D721Med (cell line): Measurements from ENCODE around the gene LRP1B.
A peak's percentile ranks its signal among the peaks of the same experiment; 100 is the strongest.

Experiments used
- DNase-seq: peaks from one replicate; pipeline ENCODE4 v3.0.0; 2011; ENCODE audit warnings: low spot score; ENCODE audit not compliant: insufficient read length
- FAIRE-seq: peaks from 2 replicates; lab custom pipeline; 2011; peaks lifted over from hg19 to GRCh38; lab: Jason Lieb, UNC
- TF ChIP-seq, protein P1 (sequence below): IDR thresholded peaks from 2 replicates; pipeline ENCODE4 v1.5.1; 2012; ENCODE audit warnings: mild to moderate bottlenecking, control low read depth; ENCODE audit not compliant: insufficient read depth; ENCODE audit errors: missing control alignments

Gene LRP1B

GRCh38 chr2:140589696-140590095, 1541.1 kb downstream of the LRP1B start:
- TF ChIP-seq, protein P1, sequence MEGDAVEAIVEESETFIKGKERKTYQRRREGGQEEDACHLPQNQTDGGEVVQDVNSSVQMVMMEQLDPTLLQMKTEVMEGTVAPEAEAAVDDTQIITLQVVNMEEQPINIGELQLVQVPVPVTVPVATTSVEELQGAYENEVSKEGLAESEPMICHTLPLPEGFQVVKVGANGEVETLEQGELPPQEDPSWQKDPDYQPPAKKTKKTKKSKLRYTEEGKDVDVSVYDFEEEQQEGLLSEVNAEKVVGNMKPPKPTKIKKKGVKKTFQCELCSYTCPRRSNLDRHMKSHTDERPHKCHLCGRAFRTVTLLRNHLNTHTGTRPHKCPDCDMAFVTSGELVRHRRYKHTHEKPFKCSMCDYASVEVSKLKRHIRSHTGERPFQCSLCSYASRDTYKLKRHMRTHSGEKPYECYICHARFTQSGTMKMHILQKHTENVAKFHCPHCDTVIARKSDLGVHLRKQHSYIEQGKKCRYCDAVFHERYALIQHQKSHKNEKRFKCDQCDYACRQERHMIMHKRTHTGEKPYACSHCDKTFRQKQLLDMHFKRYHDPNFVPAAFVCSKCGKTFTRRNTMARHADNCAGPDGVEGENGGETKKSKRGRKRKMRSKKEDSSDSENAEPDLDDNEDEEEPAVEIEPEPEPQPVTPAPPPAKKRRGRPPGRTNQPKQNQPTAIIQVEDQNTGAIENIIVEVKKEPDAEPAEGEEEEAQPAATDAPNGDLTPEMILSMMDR: no peak
- no peak for DNase-seq
- no peak for FAIRE-seq

DNA sequence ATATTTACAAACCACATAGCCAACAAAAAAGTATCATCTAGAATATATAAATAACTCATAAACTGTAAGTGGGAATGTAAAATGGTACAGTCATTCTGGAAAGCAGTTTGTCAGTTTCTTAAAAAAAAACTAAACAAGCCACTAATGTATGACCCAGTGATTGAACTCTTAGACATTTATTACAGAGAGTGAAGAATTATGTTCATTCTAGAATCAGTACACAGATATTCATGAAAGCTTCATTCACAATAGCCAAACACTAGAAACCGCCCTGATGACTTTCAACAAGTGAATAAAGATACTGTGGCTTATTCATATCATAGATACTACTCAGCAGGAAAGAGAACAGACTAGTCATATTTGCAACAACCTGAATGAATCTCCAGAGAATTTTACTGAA, 1541.5 kb downstream of the LRP1B start:
- TF ChIP-seq, protein P1: no peak
- DNase-seq (no peak), FAIRE-seq (no peak)

DNA sequence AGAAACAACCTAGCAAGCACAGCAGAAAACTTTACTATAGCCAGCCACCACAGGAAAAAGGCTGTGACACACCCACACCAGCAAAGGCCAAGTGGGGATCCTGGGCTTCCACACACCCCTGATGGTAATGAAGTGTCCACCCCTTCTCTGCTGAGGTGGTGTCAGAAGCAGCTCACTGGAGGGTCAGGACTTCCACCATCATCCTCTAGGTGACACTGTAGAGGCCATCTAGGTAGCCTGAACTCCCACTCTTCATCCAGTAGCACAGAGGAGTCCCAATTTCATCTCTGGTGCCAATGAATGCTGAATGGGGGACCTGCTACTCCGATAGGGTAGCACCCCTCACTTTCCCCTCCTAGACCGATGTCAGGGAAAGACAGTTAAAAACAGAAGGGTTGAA, 1544.4 kb downstream of the LRP1B start:
- DNase-seq (no peak), FAIRE-seq (no peak)
- TF ChIP-seq, protein P1: peak; percentile 53

GRCh38 chr2:140585016-140585415, 1545.8 kb downstream of the LRP1B start:
- no peak for DNase-seq
- TF ChIP-seq, protein P1: no peak
- FAIRE-seq: no peak

- TF ChIP-seq, protein P1: no peak
- DNase-seq (no peak), FAIRE-seq (no peak)
These were observed 1546.3 kb downstream of the LRP1B start for GRCh38 chr2:140584471-140584870.

DNA sequence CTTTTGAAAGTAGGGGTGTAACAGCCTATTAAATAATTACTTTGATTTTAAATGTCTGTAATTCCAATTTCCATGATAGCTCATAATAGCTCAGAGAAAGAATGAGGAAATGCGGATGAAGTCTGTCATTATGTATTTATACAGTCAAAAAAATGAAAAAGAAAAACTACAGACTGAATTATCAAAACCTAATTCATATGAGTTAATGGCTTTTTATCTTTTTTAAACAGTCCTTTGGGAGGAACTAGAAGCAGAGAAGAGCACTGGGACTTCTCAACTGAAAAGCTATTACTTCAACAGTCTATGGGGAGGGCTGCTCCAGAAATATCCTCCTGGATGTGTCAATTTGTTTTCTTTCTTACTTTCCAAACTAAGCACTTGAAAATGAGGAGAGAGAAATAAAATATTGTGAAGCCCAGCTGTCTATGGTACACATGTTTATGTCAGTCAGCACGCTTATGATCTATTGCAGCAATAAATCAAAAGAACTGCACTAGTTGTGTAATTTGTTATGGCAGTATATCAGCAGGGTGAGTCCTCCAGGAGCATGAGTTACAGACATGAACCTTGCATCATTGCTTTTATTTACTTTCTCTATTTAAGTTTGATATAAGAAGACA, 1550.2 kb downstream of the LRP1B start:
- no peak for FAIRE-seq
- DNase-seq: no peak
- TF ChIP-seq, protein P1: no peak

- TF ChIP-seq, protein P1: no peak
- FAIRE-seq (no peak), DNase-seq (no peak)
These were observed 1553.4 kb downstream of the LRP1B start for GRCh38 chr2:140577453-140577852.
